Activated naive CD4-positive, alpha-beta T cell treated with anti-CD3 and anti-CD28 coated beads, Interleukin-2, amount 50 U/mL, for 24 hours (primary cell): Measurements from ENCODE around the gene STMN3.

ENCODE experiments used
- H3K27ac Mint-ChIP-seq: one replicate; pipeline ENCODE4 v1.8.0; 2021; ENCODE audit warnings: mild to moderate bottlenecking, mixed read lengths
- H3K27me3 Mint-ChIP-seq: one replicate; pipeline ENCODE4 v1.8.0; 2021; ENCODE audit warnings: mixed read lengths
- H3K36me3 Mint-ChIP-seq: one replicate; pipeline ENCODE4 v1.8.0; 2021; ENCODE audit warnings: mixed read lengths
- H3K4me1 Mint-ChIP-seq: one replicate; pipeline ENCODE4 v1.8.0; 2021; ENCODE audit warnings: mixed read lengths
- H3K4me3 Mint-ChIP-seq: one replicate; pipeline ENCODE4 v1.8.0; 2021; ENCODE audit warnings: mild to moderate bottlenecking, mixed read lengths
- H3K9me3 Mint-ChIP-seq: one replicate; pipeline ENCODE4 v1.8.0; 2021; ENCODE audit warnings: mixed read lengths

Gene STMN3

DNA sequence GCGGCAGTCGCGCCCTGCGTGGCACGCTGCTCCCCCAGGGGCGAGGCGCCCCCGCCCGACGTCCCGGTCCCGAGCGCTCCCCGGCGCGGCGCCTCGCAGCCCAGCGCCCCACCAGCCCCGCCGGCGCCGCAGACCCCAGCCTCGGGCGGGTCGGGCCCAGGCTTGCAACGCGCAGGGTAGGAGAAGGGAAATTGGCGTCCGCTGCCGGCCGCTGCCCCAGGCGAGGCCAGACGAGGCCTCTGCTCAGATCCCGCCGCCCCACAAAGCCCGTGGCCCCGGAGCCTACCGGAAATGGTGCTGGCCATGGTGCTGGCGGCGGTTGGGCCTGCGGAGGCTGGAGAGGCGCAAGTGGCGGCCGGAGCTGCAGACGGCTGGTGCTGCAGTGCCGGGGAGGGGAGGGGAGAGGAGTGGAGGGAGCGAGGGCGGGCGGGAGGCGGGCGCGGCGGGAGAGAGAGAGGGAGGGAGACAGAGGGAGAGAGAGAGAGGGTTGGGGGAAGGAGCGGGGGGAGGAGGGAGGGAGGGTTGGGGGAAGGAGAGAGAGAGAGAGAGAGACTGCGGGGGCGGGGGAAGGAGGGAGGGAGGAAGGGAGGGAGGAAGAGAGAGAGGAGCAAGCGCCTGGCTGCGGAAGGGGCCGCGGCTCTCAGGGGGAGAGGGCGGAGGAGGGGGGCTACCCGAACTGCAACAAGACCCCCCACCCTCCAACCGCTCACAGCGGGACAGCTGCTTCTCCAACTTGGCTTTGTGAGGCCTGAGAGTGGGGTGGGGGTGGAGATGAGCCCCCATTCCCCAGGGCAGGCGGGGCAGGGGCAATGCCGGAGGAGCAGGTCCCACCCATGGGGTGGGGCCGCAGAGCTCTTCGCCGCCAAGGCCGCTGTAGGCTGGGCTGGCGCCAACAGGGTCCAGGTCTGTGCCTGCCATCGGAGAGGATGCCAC, at the start of gene STMN3:
Gene STMN3, minus strand, starts transcription at position 384 of the 933 bp plus-strand sequence. Its CDS starts 79 bp downstream, at position 305.
- Mint-ChIP-seq H3K9me3 (no peaks in the 10 kb centered on the region), H3K4me1 (peaks cover 31% of the 10 kb centered on the region), H3K27me3 (no peaks in the 10 kb centered on the region), H3K27ac (peak within 1 kb of the TSS; percentile 46), H3K36me3 (peaks cover 1% of the 10 kb centered on the region), H3K4me3 (peak within 1 kb of the TSS; percentile 73)

GRCh38 chr20:63702036-63702665, 48.9 kb upstream of the STMN3 start:
- Mint-ChIP-seq H3K27ac (no peak overlapping the region), H3K4me3 (no peak overlapping the region), H3K27me3 (no peaks in the 10 kb centered on the region), H3K4me1 (peaks cover 25% of the 10 kb centered on the region), H3K9me3 (no peaks in the 10 kb centered on the region), H3K36me3 (peaks cover 8% of the 10 kb centered on the region)

DNA sequence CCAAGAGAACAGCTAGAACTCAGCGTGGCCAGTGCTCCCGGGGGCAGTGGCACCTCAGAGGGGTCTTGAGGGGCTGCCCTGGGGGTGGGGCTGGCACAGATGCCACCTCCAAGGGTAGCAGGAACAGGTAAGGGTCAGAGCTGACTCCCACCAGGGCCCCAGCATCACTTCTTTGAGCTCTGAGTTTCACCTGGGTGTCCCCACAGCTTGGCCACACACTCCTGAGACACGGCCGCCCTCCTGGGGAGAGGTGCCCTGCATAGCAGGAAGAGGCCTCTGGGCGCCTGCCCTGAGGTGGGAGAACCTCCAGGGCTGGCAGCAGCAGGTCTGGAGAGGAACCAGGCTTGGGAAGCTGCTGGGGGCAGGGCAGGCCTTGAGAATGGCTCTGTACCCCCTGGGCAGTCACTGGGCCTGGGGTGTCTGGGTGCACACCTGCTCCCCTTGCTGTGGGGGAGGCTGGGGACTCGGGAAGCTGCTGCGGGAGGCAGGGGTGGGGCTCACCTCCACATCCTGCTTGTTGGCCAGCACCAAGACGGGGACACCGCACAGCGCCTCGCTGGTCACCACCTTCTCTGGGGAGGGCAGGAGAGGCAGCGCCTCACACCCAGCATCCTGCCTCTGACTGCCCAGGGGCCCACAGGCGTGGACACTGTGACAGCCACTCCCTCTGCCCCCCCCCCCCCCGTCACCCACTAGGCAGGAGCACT, 48.3 kb upstream of the STMN3 start:
- H3K4me1 Mint-ChIP-seq: peaks cover 20% of the 10 kb centered on the region
- H3K36me3 Mint-ChIP-seq: peaks cover 5% of the 10 kb centered on the region
- no peaks in the 10 kb centered on the region for H3K9me3 Mint-ChIP-seq
- no peaks in the 10 kb centered on the region for H3K27me3 Mint-ChIP-seq
- H3K27ac Mint-ChIP-seq: no peak overlapping the region
- H3K4me3 Mint-ChIP-seq: no peak overlapping the region

DNA sequence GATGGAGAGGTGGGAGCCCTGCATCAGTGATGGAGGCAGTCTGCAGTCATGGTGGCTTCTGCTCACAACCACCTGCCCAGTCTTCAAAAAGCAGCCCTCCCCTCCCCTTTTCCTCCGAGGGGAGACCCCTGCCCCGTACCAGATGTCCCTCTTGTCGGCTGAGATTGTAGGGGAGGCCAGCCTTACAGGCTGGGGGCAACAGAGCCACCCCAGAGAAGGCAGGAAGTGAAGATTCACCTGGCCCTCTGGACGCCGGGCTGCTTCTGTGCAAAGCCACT, 47.8 kb upstream of the STMN3 start:
- Mint-ChIP-seq H3K36me3 (peaks cover 4% of the 10 kb centered on the region), H3K27me3 (no peaks in the 10 kb centered on the region), H3K27ac (no peak overlapping the region), H3K4me1 (peaks cover 18% of the 10 kb centered on the region), H3K9me3 (no peaks in the 10 kb centered on the region), H3K4me3 (no peak overlapping the region)

DNA sequence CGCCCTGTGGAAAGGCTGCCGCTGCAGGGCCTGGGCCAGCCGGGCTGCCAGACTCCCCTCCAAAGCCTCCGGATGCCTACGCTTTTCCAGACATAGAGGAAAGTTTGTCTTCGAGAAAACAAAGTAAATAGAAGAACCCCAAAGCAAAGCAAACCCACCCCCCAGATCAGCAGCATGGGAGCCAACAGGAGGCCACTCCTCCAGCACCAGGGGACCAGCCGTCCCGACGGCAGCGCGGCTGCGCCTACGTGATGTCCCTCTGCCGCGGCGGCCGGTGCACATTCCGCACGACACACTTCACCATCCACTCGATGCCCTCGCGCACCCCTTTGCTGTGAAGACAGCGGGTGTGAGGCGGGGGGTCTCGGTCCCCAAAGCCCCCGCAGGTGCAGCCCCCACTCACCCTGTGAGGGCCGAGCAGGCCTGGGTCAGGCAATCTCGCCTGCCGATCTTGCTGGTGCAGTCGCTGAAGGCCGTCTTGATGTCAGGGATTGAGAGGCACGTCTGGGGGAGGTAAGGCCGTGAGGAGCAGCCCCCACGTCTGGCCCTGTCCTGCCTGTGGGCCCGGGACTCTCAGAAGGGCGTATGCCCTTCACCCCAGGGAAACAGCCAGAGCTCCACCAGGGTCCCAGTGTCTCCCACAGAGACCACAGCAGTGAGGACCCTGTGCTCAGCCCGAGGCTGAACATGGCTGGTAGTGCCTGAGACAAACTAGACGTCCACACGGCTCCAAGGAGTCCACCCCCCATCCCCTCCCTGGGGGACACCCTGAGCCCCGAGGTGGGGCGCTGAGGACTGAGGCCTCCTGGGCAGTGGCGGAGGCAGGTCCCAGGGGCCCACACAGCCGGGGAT, 47.2 kb upstream of the STMN3 start:
- Mint-ChIP-seq H3K4me3 (no peak overlapping the region), H3K4me1 (peaks cover 18% of the 10 kb centered on the region), H3K36me3 (peaks cover 4% of the 10 kb centered on the region), H3K9me3 (no peaks in the 10 kb centered on the region), H3K27ac (peak overlapping the region; percentile 62), H3K27me3 (no peaks in the 10 kb centered on the region)

DNA sequence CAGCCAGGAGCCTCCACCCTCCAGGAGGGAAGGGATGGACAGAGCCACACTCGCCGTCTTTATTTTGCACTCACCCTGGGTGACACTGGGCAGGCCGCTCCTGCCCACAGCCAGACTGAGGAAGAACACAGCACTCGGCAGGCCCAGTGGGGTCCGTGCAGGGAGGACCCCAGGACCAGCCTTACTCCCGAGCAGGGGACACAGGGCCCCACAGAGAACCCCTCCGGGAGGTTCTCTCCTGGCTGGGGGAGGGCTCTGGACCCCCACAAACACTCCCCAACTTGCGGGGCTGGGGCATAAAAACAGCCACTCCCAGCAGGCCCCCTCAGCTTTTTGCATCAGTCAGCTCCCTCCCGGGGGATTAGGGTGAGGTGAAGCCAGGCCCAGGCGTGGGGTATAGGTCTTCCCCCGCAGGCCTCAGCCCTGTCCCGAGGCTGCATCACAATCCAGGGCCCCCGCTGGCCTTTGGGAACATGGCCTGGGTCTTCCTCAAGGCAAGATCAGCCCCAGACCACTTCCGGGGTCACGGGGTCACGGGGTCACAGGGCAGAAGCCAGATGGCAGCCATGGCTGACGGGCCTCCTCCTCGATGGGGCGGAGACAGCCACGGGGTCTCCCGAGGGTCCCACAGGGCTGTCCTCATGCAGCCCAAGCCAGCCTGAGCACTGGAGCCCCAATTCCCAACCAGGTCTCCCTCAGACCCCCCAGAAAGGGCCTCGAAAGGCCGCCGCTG, 46.4 kb upstream of the STMN3 start:
- Mint-ChIP-seq H3K27ac (peak overlapping the region; percentile 8), H3K36me3 (peaks cover 1% of the 10 kb centered on the region), H3K4me1 (peaks cover 15% of the 10 kb centered on the region), H3K9me3 (no peaks in the 10 kb centered on the region), H3K27me3 (no peaks in the 10 kb centered on the region), H3K4me3 (no peak overlapping the region)

- Mint-ChIP-seq H3K27ac (peak overlapping the region; percentile 8), H3K9me3 (no peaks in the 10 kb centered on the region), H3K36me3 (no peaks in the 10 kb centered on the region), H3K4me3 (no peak overlapping the region), H3K27me3 (no peaks in the 10 kb centered on the region), H3K4me1 (peaks cover 15% of the 10 kb centered on the region)
Measured at GRCh38 chr20:63698739-63699465, 45.7 kb upstream of the STMN3 start.

- H3K4me1 Mint-ChIP-seq: peaks cover 15% of the 10 kb centered on the region
- H3K4me3 Mint-ChIP-seq: no peak overlapping the region
- no peaks in the 10 kb centered on the region for H3K9me3 Mint-ChIP-seq
- no peaks in the 10 kb centered on the region for H3K27me3 Mint-ChIP-seq
- H3K27ac Mint-ChIP-seq: no peak overlapping the region
- no peaks in the 10 kb centered on the region for H3K36me3 Mint-ChIP-seq
Measured at GRCh38 chr20:63697868-63698545, 44.8 kb upstream of the STMN3 start.

- Mint-ChIP-seq H3K9me3 (no peaks in the 10 kb centered on the region), H3K27me3 (no peaks in the 10 kb centered on the region), H3K27ac (peak overlapping the region; percentile 12), H3K4me1 (peaks cover 15% of the 10 kb centered on the region), H3K4me3 (peak overlapping the region; percentile 30), H3K36me3 (no peaks in the 10 kb centered on the region)
Measured at GRCh38 chr20:63697357-63697867, 44.2 kb upstream of the STMN3 start.

GRCh38 chr20:63696628-63697356, 43.6 kb upstream of the STMN3 start, which contains the start of gene TNFRSF6B:
TSS of gene TNFRSF6B (plus strand) at chr20:63696652. CDS start at chr20:63696768, 116 bp downstream.
- H3K4me1 Mint-ChIP-seq: peaks cover 15% of the 10 kb centered on the region
- no peaks in the 10 kb centered on the region for H3K36me3 Mint-ChIP-seq
- H3K27ac Mint-ChIP-seq: peak within 1 kb of the TSS; percentile 30
- peak within 1 kb of the TSS; percentile 44 for H3K4me3 Mint-ChIP-seq
- H3K9me3 Mint-ChIP-seq: no peaks in the 10 kb centered on the region
- no peaks in the 10 kb centered on the region for H3K27me3 Mint-ChIP-seq

- H3K27ac Mint-ChIP-seq: peak overlapping the region; percentile 30
- H3K27me3 Mint-ChIP-seq: no peaks in the 10 kb centered on the region
- H3K4me3 Mint-ChIP-seq: peak overlapping the region; percentile 44
- peaks cover 15% of the 10 kb centered on the region for H3K4me1 Mint-ChIP-seq
- no peaks in the 10 kb centered on the region for H3K36me3 Mint-ChIP-seq
- no peaks in the 10 kb centered on the region for H3K9me3 Mint-ChIP-seq
Measured at GRCh38 chr20:63696306-63696627, 43.0 kb upstream of the STMN3 start.

GRCh38 chr20:63695424-63696305, 42.4 kb upstream of the STMN3 start:
- no peaks in the 10 kb centered on the region for H3K36me3 Mint-ChIP-seq
- H3K27me3 Mint-ChIP-seq: no peaks in the 10 kb centered on the region
- no peaks in the 10 kb centered on the region for H3K9me3 Mint-ChIP-seq
- H3K4me1 Mint-ChIP-seq: peaks cover 15% of the 10 kb centered on the region
- no peak overlapping the region for H3K4me3 Mint-ChIP-seq
- H3K27ac Mint-ChIP-seq: no peak overlapping the region
